GM20431 (cell line): Measurements from ENCODE around the gene PDE1C.

Experiments
- in situ Hi-C: fragments of 300-500 bp; cut with MseI, MboI; formaldehyde crosslinking; loops from one replicate; pipeline ENCODE4 v1.15.0; 2020; ENCODE audit warnings: low sequenced_read_pairs; ENCODE audit not compliant: unreplicated experiment

Gene PDE1C

GRCh38 chr7:31805209-31805818, 264.9 kb downstream of the PDE1C start:
- in situ Hi-C loops = no loop called here

- in situ Hi-C loops = no loop called here
Measured at GRCh38 chr7:31796375-31796774, 273.8 kb downstream of the PDE1C start.

- in situ Hi-C loops = no loop called here
Measured at GRCh38 chr7:31794851-31795344, 275.3 kb downstream of the PDE1C start.

- in situ Hi-C loops = no loop called here
Measured at GRCh38 chr7:31791881-31792280, 278.3 kb downstream of the PDE1C start.

GRCh38 chr7:31788883-31789680, 281.1 kb downstream of the PDE1C start:
- in situ Hi-C loops = no loop called here

GRCh38 chr7:31788445-31788844, 281.8 kb downstream of the PDE1C start:
- in situ Hi-C loops = no loop called here

- in situ Hi-C loops = no loop called here
Measured at GRCh38 chr7:31786326-31786725, 283.9 kb downstream of the PDE1C start.

GRCh38 chr7:31785101-31785500, 285.1 kb downstream of the PDE1C start:
- in situ Hi-C loops = no loop called here

GRCh38 chr7:31783221-31783620, 287.0 kb downstream of the PDE1C start:
- in situ Hi-C loops = no loop called here

- in situ Hi-C loops = no loop called here
Measured at GRCh38 chr7:31782411-31782991, 287.7 kb downstream of the PDE1C start.

GRCh38 chr7:31778296-31778695, 291.9 kb downstream of the PDE1C start:
- in situ Hi-C loops = no loop called here

GRCh38 chr7:31776616-31777015, 293.6 kb downstream of the PDE1C start:
- in situ Hi-C loops = no loop called here

GRCh38 chr7:31775556-31775955, 294.7 kb downstream of the PDE1C start:
- in situ Hi-C loops = no loop called here

- in situ Hi-C loops = no loop called here
Measured at GRCh38 chr7:31772211-31772610, 298.0 kb downstream of the PDE1C start.

GRCh38 chr7:31767686-31768358, 302.4 kb downstream of the PDE1C start:
- in situ Hi-C loops = no loop called here

GRCh38 chr7:31764462-31764861, 305.7 kb downstream of the PDE1C start:
- in situ Hi-C loops = no loop called here

GRCh38 chr7:31763548-31763947, 306.7 kb downstream of the PDE1C start:
- in situ Hi-C loops = no loop called here

- in situ Hi-C loops = no loop called here
Measured at GRCh38 chr7:31761646-31762045, 308.6 kb downstream of the PDE1C start.

- in situ Hi-C loops = no loop called here
Measured at GRCh38 chr7:31758755-31759154, 311.5 kb downstream of the PDE1C start.

GRCh38 chr7:31751726-31752125, 318.5 kb downstream of the PDE1C start:
- in situ Hi-C loops = no loop called here

- in situ Hi-C loops = loop anchor here (10.0 to 25.0 kb wide), 2 partner anchors 464 to 597 kb away; no protein-coding TSS in a partner anchor
Measured at GRCh38 chr7:31748084-31748483, 322.1 kb downstream of the PDE1C start.
